ENCODE data around the gene B4GALT4.

B4GALT4 gene

DNA sequence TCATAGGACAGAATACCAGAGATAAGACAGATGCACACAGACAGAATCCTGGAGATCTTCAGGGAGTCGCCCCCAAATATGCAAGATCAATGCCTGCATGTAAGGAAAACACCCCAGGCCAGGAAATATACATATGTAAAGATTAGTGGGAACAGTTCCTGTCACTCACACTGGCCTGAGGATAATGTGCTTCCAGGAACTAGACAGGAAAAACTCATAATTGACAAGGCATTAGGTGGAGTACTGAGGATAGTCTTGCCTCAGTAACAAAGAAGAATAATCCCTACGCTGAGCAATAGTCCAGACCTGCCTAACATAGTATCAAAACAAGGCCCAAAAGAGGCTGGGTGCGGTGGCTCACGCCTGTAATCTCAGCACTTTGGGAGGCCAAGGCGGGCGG is 20.4 kb upstream of the B4GALT4 start:
- H3K9ac ChIP-seq (ENCODE audit: low read depth, low read length, poor library complexity, severe bottlenecking): no peak overlapping the region
- H3K9me3 ChIP-seq (ENCODE audit: insufficient read depth, low read depth, low read length): no peaks in the 10 kb centered on the region
- H3K36me3 ChIP-seq (ENCODE audit: insufficient read depth, low read length): no peaks in the 10 kb centered on the region
- TF ChIP-seq EZH2phosphoT487 (IDR thresholded peaks at IDR 0.05; ENCODE audit: borderline replicate concordance): no peak
- TF ChIP-seq, protein P1, sequence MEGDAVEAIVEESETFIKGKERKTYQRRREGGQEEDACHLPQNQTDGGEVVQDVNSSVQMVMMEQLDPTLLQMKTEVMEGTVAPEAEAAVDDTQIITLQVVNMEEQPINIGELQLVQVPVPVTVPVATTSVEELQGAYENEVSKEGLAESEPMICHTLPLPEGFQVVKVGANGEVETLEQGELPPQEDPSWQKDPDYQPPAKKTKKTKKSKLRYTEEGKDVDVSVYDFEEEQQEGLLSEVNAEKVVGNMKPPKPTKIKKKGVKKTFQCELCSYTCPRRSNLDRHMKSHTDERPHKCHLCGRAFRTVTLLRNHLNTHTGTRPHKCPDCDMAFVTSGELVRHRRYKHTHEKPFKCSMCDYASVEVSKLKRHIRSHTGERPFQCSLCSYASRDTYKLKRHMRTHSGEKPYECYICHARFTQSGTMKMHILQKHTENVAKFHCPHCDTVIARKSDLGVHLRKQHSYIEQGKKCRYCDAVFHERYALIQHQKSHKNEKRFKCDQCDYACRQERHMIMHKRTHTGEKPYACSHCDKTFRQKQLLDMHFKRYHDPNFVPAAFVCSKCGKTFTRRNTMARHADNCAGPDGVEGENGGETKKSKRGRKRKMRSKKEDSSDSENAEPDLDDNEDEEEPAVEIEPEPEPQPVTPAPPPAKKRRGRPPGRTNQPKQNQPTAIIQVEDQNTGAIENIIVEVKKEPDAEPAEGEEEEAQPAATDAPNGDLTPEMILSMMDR (conservative IDR thresholded peaks at IDR 0.05; ENCODE audit: low read length): no peak
- H3K4me1 ChIP-seq (ENCODE audit: insufficient read depth, low read length, poor library complexity, severe bottlenecking): peaks cover 19% of the 10 kb centered on the region
- no peaks in the 10 kb centered on the region for H3F3A ChIP-seq (ENCODE audit: low read depth)
- H3K4me3 ChIP-seq (ENCODE audit: low read length, poor library complexity, severe bottlenecking): no peak overlapping the region
- no peaks in the 10 kb centered on the region for H3K79me2 ChIP-seq (ENCODE audit: insufficient read depth, low read length)
- no peak overlapping the region for H3K4me2 ChIP-seq (ENCODE audit: low read depth, low read length, poor library complexity, severe bottlenecking)
- no peaks in the 10 kb centered on the region for H3K9me2 ChIP-seq (replicated peaks; ENCODE audit: low read depth, low read length)
- no peaks in the 10 kb centered on the region for H4K20me1 ChIP-seq (ENCODE audit: insufficient read depth, low read length, poor library complexity, severe bottlenecking)
- no peaks in the 10 kb centered on the region for H3K27me3 ChIP-seq (ENCODE audit: insufficient read depth, low read length, poor library complexity, severe bottlenecking)
- H2AFZ ChIP-seq (ENCODE audit: low read length): no peak overlapping the region

DNA sequence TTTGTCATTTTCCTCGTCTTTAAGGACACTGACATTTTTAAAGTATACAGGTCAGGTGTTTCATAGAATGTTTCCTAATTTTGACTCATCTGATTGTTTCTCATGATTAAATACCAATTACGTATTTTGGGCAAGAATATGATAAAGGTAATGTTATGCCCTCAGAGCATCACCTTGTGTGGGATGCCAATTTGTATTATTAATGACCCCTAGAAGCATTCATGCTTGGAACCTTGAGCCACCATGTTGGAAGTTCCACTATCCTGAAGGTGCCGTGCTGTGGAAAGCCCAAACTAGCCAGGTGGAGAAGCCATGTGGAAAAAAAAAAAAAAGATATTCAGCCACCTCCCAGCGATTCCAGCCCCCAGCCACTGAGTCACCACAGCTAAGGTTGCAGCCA is 19.1 kb upstream of the B4GALT4 start:
- Histone ChIP-seq H3K9me2 (replicated peaks; ENCODE audit: low read depth, low read length) (no peaks in the 10 kb centered on the region), H3K79me2 (ENCODE audit: insufficient read depth, low read length) (no peaks in the 10 kb centered on the region), H3K4me2 (ENCODE audit: low read depth, low read length, poor library complexity, severe bottlenecking) (no peak overlapping the region), H3K4me3 (ENCODE audit: low read length, poor library complexity, severe bottlenecking) (no peak overlapping the region), H4K20me1 (ENCODE audit: insufficient read depth, low read length, poor library complexity, severe bottlenecking) (no peaks in the 10 kb centered on the region), H2AFZ (ENCODE audit: low read length) (no peak overlapping the region), H3K4me1 (ENCODE audit: insufficient read depth, low read length, poor library complexity, severe bottlenecking) (peaks cover 19% of the 10 kb centered on the region), H3K27me3 (ENCODE audit: insufficient read depth, low read length, poor library complexity, severe bottlenecking) (no peaks in the 10 kb centered on the region), H3K36me3 (ENCODE audit: insufficient read depth, low read length) (no peaks in the 10 kb centered on the region), H3K9ac (ENCODE audit: low read depth, low read length, poor library complexity, severe bottlenecking) (no peak overlapping the region), H3F3A (ENCODE audit: low read depth) (no peaks in the 10 kb centered on the region), H3K9me3 (ENCODE audit: insufficient read depth, low read depth, low read length) (no peaks in the 10 kb centered on the region)
- no peak for TF ChIP-seq EZH2phosphoT487 (IDR thresholded peaks at IDR 0.05; ENCODE audit: borderline replicate concordance)
- TF ChIP-seq, protein P1 (conservative IDR thresholded peaks at IDR 0.05; ENCODE audit: low read length): no peak

DNA sequence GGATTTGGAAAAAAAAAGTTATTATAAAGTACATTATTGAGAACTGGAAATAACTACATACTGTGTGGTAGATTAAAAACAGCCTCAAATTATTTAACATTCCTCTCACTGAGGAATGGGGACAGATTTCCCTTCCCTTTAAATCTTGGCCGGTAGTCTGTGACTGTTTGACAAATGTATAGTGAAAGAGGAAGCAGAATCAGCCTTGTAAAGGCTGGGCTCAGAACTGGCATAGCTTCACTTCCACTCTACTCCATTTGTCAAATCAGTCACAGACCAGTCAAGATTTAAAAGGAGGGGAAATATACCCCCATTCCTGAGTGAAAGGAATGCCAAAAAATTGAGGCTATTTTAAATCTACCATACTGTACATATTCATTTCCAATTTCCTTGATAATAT is 18.2 kb upstream of the B4GALT4 start:
- no peaks in the 10 kb centered on the region for H3K9me2 ChIP-seq (replicated peaks; ENCODE audit: low read depth, low read length)
- no peak overlapping the region for H3K4me2 ChIP-seq (ENCODE audit: low read depth, low read length, poor library complexity, severe bottlenecking)
- no peak overlapping the region for H3K4me3 ChIP-seq (ENCODE audit: low read length, poor library complexity, severe bottlenecking)
- H3K9ac ChIP-seq (ENCODE audit: low read depth, low read length, poor library complexity, severe bottlenecking): no peak overlapping the region
- TF ChIP-seq, protein P1 (conservative IDR thresholded peaks at IDR 0.05; ENCODE audit: low read length): no peak
- TF ChIP-seq EZH2phosphoT487 (IDR thresholded peaks at IDR 0.05; ENCODE audit: borderline replicate concordance): no peak
- peaks cover 19% of the 10 kb centered on the region for H3K4me1 ChIP-seq (ENCODE audit: insufficient read depth, low read length, poor library complexity, severe bottlenecking)
- no peaks in the 10 kb centered on the region for H3F3A ChIP-seq (ENCODE audit: low read depth)
- H2AFZ ChIP-seq (ENCODE audit: low read length): peak overlapping the region; percentile 59
- no peaks in the 10 kb centered on the region for H3K27me3 ChIP-seq (ENCODE audit: insufficient read depth, low read length, poor library complexity, severe bottlenecking)
- H3K9me3 ChIP-seq (ENCODE audit: insufficient read depth, low read depth, low read length): no peaks in the 10 kb centered on the region
- H4K20me1 ChIP-seq (ENCODE audit: insufficient read depth, low read length, poor library complexity, severe bottlenecking): no peaks in the 10 kb centered on the region
- no peaks in the 10 kb centered on the region for H3K36me3 ChIP-seq (ENCODE audit: insufficient read depth, low read length)
- no peaks in the 10 kb centered on the region for H3K79me2 ChIP-seq (ENCODE audit: insufficient read depth, low read length)
